Measurements from ENCODE around the gene ALDH9A1.
"Not testable (repeated sequence)": the region's sequence is repeated elsewhere in the genome, so short reads cannot be mapped to it uniquely, and the experiment has no call there.

ALDH9A1 gene

GRCh38 chr1:165641231-165641987 is 57.0 kb downstream of the ALDH9A1 start:
- Histone ChIP-seq H3K4me3 (ENCODE audit: low read depth, low read length, poor library complexity, severe bottlenecking) (no peak overlapping the region), H3K36me3 (ENCODE audit: insufficient read depth, low read length) (no peaks in the 10 kb centered on the region), H3F3A (ENCODE audit: insufficient read depth, low read length) (no peaks in the 10 kb centered on the region), H3K9me3 (ENCODE audit: low read length) (no peaks in the 10 kb centered on the region), H3K27ac (ENCODE audit: low read depth, low read length, poor library complexity, severe bottlenecking) (no peak overlapping the region), H4K20me1 (ENCODE audit: insufficient read depth, low read length) (no peaks in the 10 kb centered on the region), H3K9me2 (ENCODE audit: low read depth, low read length) (no peaks in the 10 kb centered on the region), H3K79me2 (ENCODE audit: insufficient read depth, low read length) (no peaks in the 10 kb centered on the region), H3K27me3 (ENCODE audit: insufficient read depth, low read length) (no peaks in the 10 kb centered on the region; the same call in 1 of the 2 replicates), H3K9ac (ENCODE audit: low read length) (no peak overlapping the region), H3K4me2 (ENCODE audit: low read length) (no peak overlapping the region), H3K4me1 (ENCODE audit: insufficient read depth, low read length, severe bottlenecking) (no peaks in the 10 kb centered on the region), H2AFZ (ENCODE audit: low read length) (no peak overlapping the region)
- TF ChIP-seq CTCF (IDR thresholded peaks at IDR 0.05; ENCODE audit: low read length) = no peak
- TF ChIP-seq EZH2 (IDR thresholded peaks at IDR 0.05; ENCODE audit: borderline replicate concordance, low read length) = no peak

- H3K4me2 ChIP-seq (ENCODE audit: low read length) = no peak overlapping the region
- H3K4me3 ChIP-seq (ENCODE audit: low read depth, low read length, poor library complexity, severe bottlenecking) = no peak overlapping the region
Measured at GRCh38 chr1:165639821-165640623, 58.3 kb downstream of the ALDH9A1 start.

GRCh38 chr1:165638211-165638610 is 60.2 kb downstream of the ALDH9A1 start:
- not testable (repeated sequence) for H3K27ac ChIP-seq (ENCODE audit: low read depth, low read length, poor library complexity, severe bottlenecking)

More at GRCh38 chr1:165639821-165640623, 58.3 kb downstream of the ALDH9A1 start:
- Histone ChIP-seq H3K27ac (ENCODE audit: low read depth, low read length, poor library complexity, severe bottlenecking) (no peak overlapping the region), H2AFZ (ENCODE audit: low read length) (no peak overlapping the region), H3K4me1 (ENCODE audit: insufficient read depth, low read length, severe bottlenecking) (no peaks in the 10 kb centered on the region), H4K20me1 (ENCODE audit: insufficient read depth, low read length) (no peaks in the 10 kb centered on the region), H3K79me2 (ENCODE audit: insufficient read depth, low read length) (no peaks in the 10 kb centered on the region), H3K9ac (ENCODE audit: low read length) (no peak overlapping the region), H3K9me3 (ENCODE audit: low read length) (no peaks in the 10 kb centered on the region), H3K27me3 (ENCODE audit: insufficient read depth, low read length) (no peaks in the 10 kb centered on the region; the same call in 1 of the 2 replicates), H3F3A (ENCODE audit: insufficient read depth, low read length) (no peaks in the 10 kb centered on the region), H3K36me3 (ENCODE audit: insufficient read depth, low read length) (no peaks in the 10 kb centered on the region), H3K9me2 (ENCODE audit: low read depth, low read length) (no peaks in the 10 kb centered on the region)
- TF ChIP-seq CTCF (IDR thresholded peaks at IDR 0.05; ENCODE audit: low read length) (no peak), EZH2 (IDR thresholded peaks at IDR 0.05; ENCODE audit: borderline replicate concordance, low read length) (no peak)

More at GRCh38 chr1:165638211-165638610, 60.2 kb downstream of the ALDH9A1 start:
- not testable (repeated sequence) for H3K79me2 ChIP-seq (ENCODE audit: insufficient read depth, low read length); H4K20me1 ChIP-seq (ENCODE audit: insufficient read depth, low read length); H3K4me3 ChIP-seq (ENCODE audit: low read depth, low read length, poor library complexity, severe bottlenecking); H3K4me2 ChIP-seq (ENCODE audit: low read length); H2AFZ ChIP-seq (ENCODE audit: low read length); H3K9me3 ChIP-seq (ENCODE audit: low read length); H3K9ac ChIP-seq (ENCODE audit: low read length); H3K36me3 ChIP-seq (ENCODE audit: insufficient read depth, low read length); H3K4me1 ChIP-seq (ENCODE audit: insufficient read depth, low read length, severe bottlenecking); H3K9me2 ChIP-seq (ENCODE audit: low read depth, low read length); H3K27me3 ChIP-seq (ENCODE audit: insufficient read depth, low read length); H3F3A ChIP-seq (ENCODE audit: insufficient read depth, low read length)

Data from OCI-LY1 (cell line).